Lower leg skin (tissue), 4 donors: ENCODE measurements around the gene RNASEH2B. TPM values are rescaled to one million over a fixed set of nuclear protein-coding genes. Genes with fewer than 3 reads are reported as not detected.

Experiments
- DNase-seq, 2 donors: peaks; one replicate each; pipeline ENCODE4 v3.0.0-alpha.2; 2019; ENCODE audit warnings: low spot score in 2 of 2
- H3K4me3 ChIP-seq: fragments of 200-600 bp; sonication (generic); 2 replicates; pipeline ENCODE4 v1.5.1; 2017; ENCODE audit warnings: mild to moderate bottlenecking, low read depth; ENCODE audit not compliant: poor library complexity, severe bottlenecking
- POLR2A ChIP-seq, 2 donors: fragments of 450-650 bp; IDR thresholded peaks; one replicate each; pipeline ENCODE4 v1.6.1; 2016 to 2017; ENCODE audit warnings: antibody characterized with exemption in 2 of 2, mild to moderate bottlenecking in 1 of 2, moderate library complexity in 1 of 2
- WGBS, 2 donors: methylation state at CpG; one replicate each; pipeline ENCODE4 v1.1.5; 2018; 5-methylcytosine and 5-hydroxymethylcytosine counted together
- intact Hi-C: fragments of 100-400 bp; cut with DNase I; formaldehyde crosslinking; loops from one replicate; pipeline ENCODE4 v1.15.0; 2023; ENCODE audit warnings: low total_unique reads
- total RNA-seq, 4 donors: library from RNA; depleted of rRNA; stranded (reverse); fragments of >200 nt; gene quantifications; one replicate each; pipeline ENCODE4 v1.1.0, GENCODE V29; 2016
- TF ChIP-seq, protein P1 (sequence below), 3 donors: fragments of 450-650 bp; IDR thresholded peaks; one replicate each; pipeline ENCODE4 v1.5.1; 2016; ENCODE audit warnings: antibody characterized with exemption in 3 of 3, mild to moderate bottlenecking in 3 of 3, moderate library complexity in 2 of 3

Gene RNASEH2B
- total RNA-seq, 4 donors from 2014 or later, result 22.8 to 47.9 (median 25.1) TPM

DNA sequence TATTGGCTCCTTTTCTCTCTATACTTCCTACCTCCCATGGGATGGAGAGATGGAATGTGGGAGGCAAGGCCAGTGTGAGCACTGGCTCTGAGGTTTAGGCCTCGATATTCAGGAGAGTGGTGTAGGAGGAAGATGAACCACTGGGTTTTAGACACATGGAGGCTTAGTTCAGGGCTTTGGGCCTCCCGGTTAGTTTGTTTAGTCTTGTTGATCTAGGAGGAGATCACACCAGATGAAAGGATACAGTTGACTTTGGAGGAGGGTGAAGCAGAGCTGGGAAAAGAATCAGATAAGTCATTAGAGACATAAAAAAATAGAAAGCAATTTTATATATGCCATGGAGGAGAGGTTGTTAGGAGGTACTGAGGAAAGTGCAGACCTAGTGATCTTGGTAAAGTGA, 30.9 kb downstream of the RNASEH2B start:
- intact Hi-C loops, result no loop called here
- no peak for DNase-seq
- H3K4me3 ChIP-seq, result no peak overlapping the region
- WGBS, 2 donors, result 89 to 100% methylated on average over 2 of the region's 2 CpGs
- TF ChIP-seq POLR2A (IDR thresholded peaks at IDR 0.05), result no peak
- TF ChIP-seq, protein P1, sequence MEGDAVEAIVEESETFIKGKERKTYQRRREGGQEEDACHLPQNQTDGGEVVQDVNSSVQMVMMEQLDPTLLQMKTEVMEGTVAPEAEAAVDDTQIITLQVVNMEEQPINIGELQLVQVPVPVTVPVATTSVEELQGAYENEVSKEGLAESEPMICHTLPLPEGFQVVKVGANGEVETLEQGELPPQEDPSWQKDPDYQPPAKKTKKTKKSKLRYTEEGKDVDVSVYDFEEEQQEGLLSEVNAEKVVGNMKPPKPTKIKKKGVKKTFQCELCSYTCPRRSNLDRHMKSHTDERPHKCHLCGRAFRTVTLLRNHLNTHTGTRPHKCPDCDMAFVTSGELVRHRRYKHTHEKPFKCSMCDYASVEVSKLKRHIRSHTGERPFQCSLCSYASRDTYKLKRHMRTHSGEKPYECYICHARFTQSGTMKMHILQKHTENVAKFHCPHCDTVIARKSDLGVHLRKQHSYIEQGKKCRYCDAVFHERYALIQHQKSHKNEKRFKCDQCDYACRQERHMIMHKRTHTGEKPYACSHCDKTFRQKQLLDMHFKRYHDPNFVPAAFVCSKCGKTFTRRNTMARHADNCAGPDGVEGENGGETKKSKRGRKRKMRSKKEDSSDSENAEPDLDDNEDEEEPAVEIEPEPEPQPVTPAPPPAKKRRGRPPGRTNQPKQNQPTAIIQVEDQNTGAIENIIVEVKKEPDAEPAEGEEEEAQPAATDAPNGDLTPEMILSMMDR (IDR thresholded peaks at IDR 0.05), result no peak

GRCh38 chr13:50941146-50941545, 31.6 kb downstream of the RNASEH2B start:
- WGBS, 2 donors, result 97 to 100% methylated on average over 2 of the region's 2 CpGs
- TF ChIP-seq, protein P1 (IDR thresholded peaks at IDR 0.05), result no peak
- TF ChIP-seq POLR2A (IDR thresholded peaks at IDR 0.05), result no peak
- DNase-seq, result no peak
- intact Hi-C loops, result no loop called here
- H3K4me3 ChIP-seq, result no peak overlapping the region

GRCh38 chr13:50942630-50943311, 33.2 kb downstream of the RNASEH2B start:
- WGBS, 2 donors, result 72 to 85% methylated on average over 3 of the region's 3 CpGs
- no peak for TF ChIP-seq POLR2A (IDR thresholded peaks at IDR 0.05)
- TF ChIP-seq, protein P1 (IDR thresholded peaks at IDR 0.05), result no peak
- intact Hi-C loops, result no loop called here
- no peak for DNase-seq
- no peak overlapping the region for H3K4me3 ChIP-seq

- TF ChIP-seq, protein P1 (IDR thresholded peaks at IDR 0.05), result no peak
- no peak overlapping the region for H3K4me3 ChIP-seq
- 97 to 100% methylated on average over 1 of the region's 1 CpG for WGBS, 2 donors
- intact Hi-C loops, result no loop called here
- no peak for DNase-seq
Observed at GRCh38 chr13:50945669-50946068, 36.1 kb downstream of the RNASEH2B start.

- intact Hi-C loops, result no loop called here
- WGBS, 2 donors, result 64 to 76% methylated on average over 1 of the region's 1 CpG
- no peak for DNase-seq
- no peak for TF ChIP-seq POLR2A (IDR thresholded peaks at IDR 0.05)
- TF ChIP-seq, protein P1 (IDR thresholded peaks at IDR 0.05), result no peak
- H3K4me3 ChIP-seq, result no peak overlapping the region
Observed at GRCh38 chr13:50948601-50949000, 39.0 kb downstream of the RNASEH2B start.

GRCh38 chr13:50950849-50951248, 41.3 kb downstream of the RNASEH2B start:
- intact Hi-C loops, result no loop called here
- no peak for TF ChIP-seq POLR2A (IDR thresholded peaks at IDR 0.05)
- TF ChIP-seq, protein P1 (IDR thresholded peaks at IDR 0.05), result no peak
- WGBS, 2 donors, result 42 to 54% methylated on average over 3 of the region's 3 CpGs

More at GRCh38 chr13:50950849-50951248, 41.3 kb downstream of the RNASEH2B start:
- DNase-seq, result no peak
- H3K4me3 ChIP-seq, result no peak overlapping the region
